Duodenal mucosa (tissue), 2 donors: Measurements from ENCODE around the gene ERBB4.
"Not testable (repeated sequence)": the region's sequence is repeated elsewhere in the genome, so short reads cannot be mapped to it uniquely, and the experiment has no call there.

Source experiments
- H3K27ac ChIP-seq: one replicate; pipeline ENCODE4 v1.7.0; 2013; ENCODE audit warnings: low read depth, low read length
- H3K27me3 ChIP-seq, 2 donors: one replicate each; pipeline ENCODE4 v1.7.0; 2013; ENCODE audit warnings: low read length in 2 of 2, control low read depth in 1 of 2; ENCODE audit not compliant: insufficient read depth in 2 of 2, control insufficient read depth in 1 of 2
- H3K36me3 ChIP-seq, 2 donors: one replicate each; pipeline ENCODE4 v1.7.0; 2013; ENCODE audit warnings: low read length in 2 of 2, control low read depth in 1 of 2; ENCODE audit not compliant: insufficient read depth in 2 of 2, control insufficient read depth in 1 of 2
- H3K4me1 ChIP-seq, 2 donors: one replicate each; pipeline ENCODE4 v1.7.0; 2013; ENCODE audit warnings: low read length in 2 of 2, control low read depth in 1 of 2; ENCODE audit not compliant: insufficient read depth in 2 of 2, control insufficient read depth in 1 of 2
- H3K4me3 ChIP-seq, 2 donors: one replicate each; pipeline ENCODE4 v1.7.0; 2013; ENCODE audit warnings: low read length in 2 of 2, low read depth in 1 of 2
- H3K9ac ChIP-seq, 2 donors: one replicate each; pipeline ENCODE4 v1.7.0; 2013; ENCODE audit warnings: low read length in 2 of 2, low read depth in 1 of 2
- H3K9me3 ChIP-seq, 2 donors: one replicate each; pipeline ENCODE4 v1.7.0; 2013; ENCODE audit warnings: low read length in 2 of 2, control low read depth in 1 of 2; ENCODE audit not compliant: control insufficient read depth in 1 of 2

ERBB4 gene

GRCh38 chr2:212107989-212108388, 430.6 kb downstream of the ERBB4 start:
- H3K27ac ChIP-seq: no peak overlapping the region
- no peaks in the 10 kb centered on the region for H3K4me1 ChIP-seq
- H3K36me3 ChIP-seq: no peaks in the 10 kb centered on the region
- H3K27me3 ChIP-seq: no peaks in the 10 kb centered on the region
- H3K9me3 ChIP-seq: no peaks in the 10 kb centered on the region
- H3K9ac ChIP-seq: no peak overlapping the region
- H3K4me3 ChIP-seq: no peak overlapping the region

GRCh38 chr2:212107014-212107413, 431.6 kb downstream of the ERBB4 start:
- H3K27me3 ChIP-seq: no peaks in the 10 kb centered on the region
- H3K27ac ChIP-seq: no peak overlapping the region
- H3K9ac ChIP-seq: no peak overlapping the region
- no peaks in the 10 kb centered on the region for H3K4me1 ChIP-seq
- no peak overlapping the region for H3K4me3 ChIP-seq
- no peaks in the 10 kb centered on the region for H3K36me3 ChIP-seq
- H3K9me3 ChIP-seq: no peaks in the 10 kb centered on the region

- H3K9ac ChIP-seq, H3K9me3 ChIP-seq, H3K4me3 ChIP-seq, H3K4me1 ChIP-seq, H3K36me3 ChIP-seq, H3K27ac ChIP-seq, H3K27me3 ChIP-seq: not testable (repeated sequence)
Observed at GRCh38 chr2:212106536-212106935, 432.1 kb downstream of the ERBB4 start.

GRCh38 chr2:212099658-212100057, 438.9 kb downstream of the ERBB4 start:
- H3K9me3 ChIP-seq: no peaks in the 10 kb centered on the region
- H3K4me1 ChIP-seq: no peaks in the 10 kb centered on the region
- H3K9ac ChIP-seq: no peak overlapping the region
- no peak overlapping the region for H3K4me3 ChIP-seq
- H3K27ac ChIP-seq: no peak overlapping the region
- no peaks in the 10 kb centered on the region for H3K27me3 ChIP-seq
- H3K36me3 ChIP-seq: no peaks in the 10 kb centered on the region

DNA sequence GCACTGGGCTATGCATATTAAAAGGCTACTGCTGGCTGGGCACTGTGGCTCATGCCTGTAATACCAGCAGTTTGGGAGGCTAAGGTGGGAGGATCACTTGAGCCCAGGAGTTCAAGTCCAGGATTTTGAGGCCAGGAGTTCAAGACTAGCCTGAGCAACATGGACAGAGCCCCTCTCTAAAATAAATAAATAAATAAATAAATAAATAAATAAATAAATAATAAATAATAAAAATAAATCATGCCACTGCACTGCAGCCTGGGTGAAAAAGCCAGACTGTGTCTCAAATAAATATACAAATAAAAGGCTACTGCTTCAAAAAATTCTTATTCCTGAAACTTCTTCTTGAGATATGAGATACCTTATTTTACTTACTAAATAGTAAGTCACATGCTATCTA, 439.6 kb downstream of the ERBB4 start:
- H3K9ac ChIP-seq: no peak overlapping the region
- H3K27ac ChIP-seq: no peak overlapping the region
- no peaks in the 10 kb centered on the region for H3K9me3 ChIP-seq
- no peaks in the 10 kb centered on the region for H3K4me1 ChIP-seq
- no peaks in the 10 kb centered on the region for H3K27me3 ChIP-seq
- no peaks in the 10 kb centered on the region for H3K36me3 ChIP-seq
- H3K4me3 ChIP-seq: no peak overlapping the region

DNA sequence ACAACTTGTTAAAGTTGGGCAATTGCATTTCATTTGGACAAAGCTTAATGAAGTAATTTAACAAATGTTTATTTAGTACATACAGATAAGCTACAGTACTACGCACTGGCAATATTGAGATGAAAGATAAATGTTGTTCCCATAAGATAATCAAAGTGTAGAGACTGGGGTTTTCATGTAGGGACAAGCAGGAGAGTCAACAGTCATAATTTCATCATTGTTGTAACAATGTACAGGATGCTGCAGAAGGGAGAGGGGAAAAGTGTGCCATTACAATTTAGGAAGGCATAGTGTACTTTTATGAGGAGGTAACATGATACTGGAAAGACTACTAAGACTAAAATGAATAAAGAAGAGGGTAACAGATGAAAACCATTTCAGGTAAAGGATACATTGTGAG, 441.6 kb downstream of the ERBB4 start:
- H3K9ac ChIP-seq: no peak overlapping the region
- no peak overlapping the region for H3K27ac ChIP-seq
- H3K4me1 ChIP-seq: no peaks in the 10 kb centered on the region
- H3K9me3 ChIP-seq: no peaks in the 10 kb centered on the region
- no peak overlapping the region for H3K4me3 ChIP-seq
- no peaks in the 10 kb centered on the region for H3K27me3 ChIP-seq
- no peaks in the 10 kb centered on the region for H3K36me3 ChIP-seq

- no peak overlapping the region for H3K9ac ChIP-seq
- no peak overlapping the region for H3K4me3 ChIP-seq
- H3K9me3 ChIP-seq: no peaks in the 10 kb centered on the region
- no peaks in the 10 kb centered on the region for H3K36me3 ChIP-seq
- H3K27ac ChIP-seq: no peak overlapping the region
- no peaks in the 10 kb centered on the region for H3K4me1 ChIP-seq
- no peaks in the 10 kb centered on the region for H3K27me3 ChIP-seq
Observed at GRCh38 chr2:212089873-212090272, 448.7 kb downstream of the ERBB4 start.

- Histone ChIP-seq H3K27me3 (no peaks in the 10 kb centered on the region), H3K36me3 (no peaks in the 10 kb centered on the region), H3K4me3 (no peak overlapping the region), H3K27ac (no peak overlapping the region), H3K9me3 (no peaks in the 10 kb centered on the region), H3K9ac (no peak overlapping the region), H3K4me1 (no peaks in the 10 kb centered on the region)
Observed at GRCh38 chr2:212088353-212088752, 450.2 kb downstream of the ERBB4 start.

DNA sequence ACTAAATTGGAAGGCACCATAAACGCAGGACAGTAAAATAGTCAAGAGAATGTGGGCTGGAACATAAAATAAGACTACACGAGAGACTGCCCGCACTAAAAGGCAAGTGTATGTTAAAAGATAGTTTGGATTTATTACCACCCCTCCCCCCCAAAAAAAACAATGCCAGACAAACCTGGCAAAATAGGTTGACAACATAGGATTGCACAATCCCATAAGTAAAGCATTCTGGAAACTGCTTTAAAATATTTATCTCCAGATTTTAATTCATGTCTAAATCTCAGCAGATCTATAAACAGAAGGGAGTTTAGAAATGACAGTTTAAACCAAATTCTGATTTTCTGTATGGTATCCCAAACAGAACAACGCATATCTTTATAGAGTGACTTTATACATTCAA, 455.1 kb downstream of the ERBB4 start:
- no peaks in the 10 kb centered on the region for H3K4me1 ChIP-seq

GRCh38 chr2:212078103-212078502, 460.5 kb downstream of the ERBB4 start:
- H3K4me3 ChIP-seq: no peak overlapping the region
- no peaks in the 10 kb centered on the region for H3K4me1 ChIP-seq
- H3K27ac ChIP-seq: no peak overlapping the region
- no peaks in the 10 kb centered on the region for H3K9me3 ChIP-seq
- H3K27me3 ChIP-seq: no peaks in the 10 kb centered on the region
- no peak overlapping the region for H3K9ac ChIP-seq
- no peaks in the 10 kb centered on the region for H3K36me3 ChIP-seq

More for the DNA sequence above, 455.1 kb downstream of the ERBB4 start:
- Histone ChIP-seq H3K36me3 (no peaks in the 10 kb centered on the region), H3K27ac (no peak overlapping the region), H3K27me3 (no peaks in the 10 kb centered on the region), H3K9me3 (no peaks in the 10 kb centered on the region), H3K9ac (no peak overlapping the region), H3K4me3 (no peak overlapping the region)

DNA sequence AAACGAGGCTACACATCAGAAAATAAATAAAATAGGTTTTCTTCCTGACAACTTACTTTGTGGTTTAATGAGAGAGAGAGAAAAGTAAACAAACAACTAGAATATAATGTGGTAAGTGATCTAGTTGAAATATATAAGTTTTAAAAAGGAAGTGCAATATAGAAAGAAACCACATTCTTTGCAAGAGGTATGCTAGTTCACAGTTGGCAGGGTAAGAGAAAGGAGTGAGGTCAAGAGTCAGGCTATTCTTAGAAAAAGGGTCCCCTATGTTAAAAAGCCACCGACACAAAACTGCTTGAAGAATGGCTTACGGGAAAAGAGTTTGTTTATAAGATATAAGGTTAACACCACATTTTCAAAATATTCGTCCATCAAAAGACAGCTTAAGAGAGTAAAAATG, 462.1 kb downstream of the ERBB4 start:
- no peak overlapping the region for H3K4me3 ChIP-seq
- H3K9ac ChIP-seq: no peak overlapping the region
- H3K36me3 ChIP-seq: no peaks in the 10 kb centered on the region
- no peaks in the 10 kb centered on the region for H3K9me3 ChIP-seq
- H3K27ac ChIP-seq: no peak overlapping the region
- H3K27me3 ChIP-seq: no peaks in the 10 kb centered on the region
- H3K4me1 ChIP-seq: no peaks in the 10 kb centered on the region
